GM12875 (cell line): Measurements from ENCODE around the gene RABGAP1L.

Experiments used
- H3K4me3 ChIP-seq: one replicate; pipeline ENCODE4 v1.5.1; 2011; ENCODE audit warnings: low read depth, low read length, control low read depth
- CTCF ChIP-seq: IDR thresholded peaks from 2 replicates; pipeline ENCODE4 v1.5.1; 2011; ENCODE audit warnings: low read depth, mild to moderate bottlenecking, control low read depth, inconsistent platforms, low read length, moderate library complexity, borderline replicate concordance; ENCODE audit not compliant: insufficient read depth

RABGAP1L gene

GRCh38 chr1:174956086-174956485, 796.8 kb downstream of the RABGAP1L start:
- H3K4me3 ChIP-seq: no peak overlapping the region
- TF ChIP-seq CTCF: no peak

- H3K4me3 ChIP-seq: no peak overlapping the region
- no peak for TF ChIP-seq CTCF
Measured at GRCh38 chr1:174956976-174957375, 797.7 kb downstream of the RABGAP1L start.

GRCh38 chr1:174957829-174958228, 798.5 kb downstream of the RABGAP1L start:
- H3K4me3 ChIP-seq: no peak overlapping the region
- no peak for TF ChIP-seq CTCF

GRCh38 chr1:174958396-174958795, 799.1 kb downstream of the RABGAP1L start:
- no peak for TF ChIP-seq CTCF
- no peak overlapping the region for H3K4me3 ChIP-seq

- no peak for TF ChIP-seq CTCF
- H3K4me3 ChIP-seq: no peak overlapping the region
Measured at GRCh38 chr1:174960362-174960761, 801.0 kb downstream of the RABGAP1L start.

- no peak for TF ChIP-seq CTCF
- H3K4me3 ChIP-seq: no peak overlapping the region
Measured at GRCh38 chr1:174963529-174964125, 804.3 kb downstream of the RABGAP1L start.

- TF ChIP-seq CTCF: no peak
- H3K4me3 ChIP-seq: no peak overlapping the region
Measured at GRCh38 chr1:174964261-174964971, 805.1 kb downstream of the RABGAP1L start.
